ENCODE measurements around the gene PTPRU.

Gene PTPRU

GRCh38 chr1:29270929-29271521, 34.7 kb downstream of the PTPRU start:
- no peak for DNase-seq

- DNase-seq, result no peak
These were observed 35.4 kb downstream of the PTPRU start for GRCh38 chr1:29271724-29272123.

GRCh38 chr1:29272147-29272907, 36.0 kb downstream of the PTPRU start:
- no peak for DNase-seq

- DNase-seq, result no peak
These were observed 39.1 kb downstream of the PTPRU start for GRCh38 chr1:29275435-29275834.

- DNase-seq, result no peak
These were observed 41.8 kb downstream of the PTPRU start for GRCh38 chr1:29278124-29278523.

- DNase-seq, result no peak
These were observed 43.1 kb downstream of the PTPRU start for GRCh38 chr1:29279406-29279805.

- no peak for DNase-seq
These were observed 43.6 kb downstream of the PTPRU start for GRCh38 chr1:29279951-29280391.

GRCh38 chr1:29280409-29281131, 44.2 kb downstream of the PTPRU start:
- DNase-seq, result no peak

- no peak for DNase-seq
These were observed 45.2 kb downstream of the PTPRU start for GRCh38 chr1:29281571-29281970.

- DNase-seq, result no peak
These were observed 46.0 kb downstream of the PTPRU start for GRCh38 chr1:29282135-29282923.

- DNase-seq, result no peak
These were observed 46.8 kb downstream of the PTPRU start for GRCh38 chr1:29282924-29283803.

- no peak for DNase-seq
These were observed 47.5 kb downstream of the PTPRU start for GRCh38 chr1:29283804-29284195.

GRCh38 chr1:29284286-29284960, 48.1 kb downstream of the PTPRU start:
- DNase-seq, result no peak

GRCh38 chr1:29284961-29285560, 48.7 kb downstream of the PTPRU start:
- DNase-seq, result no peak

GRCh38 chr1:29285771-29286170, 49.4 kb downstream of the PTPRU start:
- no peak for DNase-seq

- DNase-seq, result no peak
These were observed 50.0 kb downstream of the PTPRU start for GRCh38 chr1:29286194-29286767.

- no peak for DNase-seq
These were observed 53.2 kb downstream of the PTPRU start for GRCh38 chr1:29289493-29289892.

- no peak for DNase-seq
These were observed 54.2 kb downstream of the PTPRU start for GRCh38 chr1:29290414-29290985.

- DNase-seq, result no peak
These were observed 55.4 kb downstream of the PTPRU start for GRCh38 chr1:29291756-29292155.

- DNase-seq, result no peak
These were observed 56.0 kb downstream of the PTPRU start for GRCh38 chr1:29292344-29292743.
